ENCODE measurements around the gene USP32.

The USP32 gene

DNA sequence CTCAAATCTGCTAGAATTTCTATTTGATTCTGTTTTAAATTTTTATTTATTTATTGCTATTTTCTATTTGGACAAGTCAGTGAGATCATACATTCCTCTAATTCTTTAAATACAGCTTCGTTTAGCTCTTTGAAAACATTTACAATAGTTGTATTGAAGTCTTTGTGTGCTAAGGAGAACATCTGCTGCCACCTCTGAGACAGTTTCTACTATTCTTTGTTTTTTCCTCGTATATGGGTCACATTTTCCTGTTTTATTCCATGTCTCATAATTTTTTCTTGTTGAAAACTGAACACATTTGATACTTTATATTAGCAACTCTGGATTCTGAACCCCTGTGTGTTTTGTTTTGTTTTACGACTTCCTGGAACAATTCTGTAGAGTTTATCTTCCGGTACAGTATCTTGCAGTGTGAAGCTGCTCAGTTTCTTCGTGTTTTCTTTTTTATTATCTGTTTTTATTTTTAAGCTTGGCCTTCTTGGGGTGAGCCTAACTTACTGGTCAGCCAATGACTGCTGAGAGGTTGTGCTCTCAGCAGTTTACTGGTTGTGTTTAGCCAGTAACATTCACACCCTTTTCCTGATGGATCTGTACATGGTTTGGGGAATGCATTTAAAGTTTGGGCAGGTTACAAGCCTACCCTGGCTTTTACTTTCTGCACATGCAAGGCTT is 143.2 kb downstream of the USP32 start:
- Histone ChIP-seq H3F3A (ENCODE audit: insufficient read depth, low read length) (no peaks in the 10 kb centered on the region), H3K27me3 (ENCODE audit: insufficient read depth, low read length) (no peaks in the 10 kb centered on the region), H3K27ac (ENCODE audit: low read depth, low read length, poor library complexity, severe bottlenecking) (no peak overlapping the region), H3K36me3 (ENCODE audit: insufficient read depth, low read length) (peaks cover 8% of the 10 kb centered on the region), H3K9me3 (ENCODE audit: low read length) (peaks cover 5% of the 10 kb centered on the region; the same call in 1 of the 2 replicates), H3K4me2 (ENCODE audit: low read length) (no peak overlapping the region), H3K4me3 (ENCODE audit: low read depth, low read length, poor library complexity, severe bottlenecking) (no peak overlapping the region), H3K9ac (ENCODE audit: low read length) (no peak overlapping the region), H3K4me1 (ENCODE audit: insufficient read depth, low read length, severe bottlenecking) (no peaks in the 10 kb centered on the region), H3K79me2 (ENCODE audit: insufficient read depth, low read length) (no peaks in the 10 kb centered on the region), H3K9me2 (ENCODE audit: low read depth, low read length) (no peaks in the 10 kb centered on the region), H4K20me1 (ENCODE audit: insufficient read depth, low read length) (no peaks in the 10 kb centered on the region), H2AFZ (ENCODE audit: low read length) (no peak overlapping the region)
- TF ChIP-seq EZH2 (IDR thresholded peaks at IDR 0.05; ENCODE audit: borderline replicate concordance, low read length) (no peak), CTCF (IDR thresholded peaks at IDR 0.05; ENCODE audit: low read length) (no peak)

GRCh38 chr17:60247836-60248461 is 144.0 kb downstream of the USP32 start:
- H3K4me3 ChIP-seq (ENCODE audit: low read depth, low read length, poor library complexity, severe bottlenecking): no peak overlapping the region
- peaks cover 8% of the 10 kb centered on the region for H3K36me3 ChIP-seq (ENCODE audit: insufficient read depth, low read length)
- H3K4me2 ChIP-seq (ENCODE audit: low read length): no peak overlapping the region
- H3K9me2 ChIP-seq (ENCODE audit: low read depth, low read length): no peaks in the 10 kb centered on the region
- H2AFZ ChIP-seq (ENCODE audit: low read length): no peak overlapping the region
- no peaks in the 10 kb centered on the region for H3K4me1 ChIP-seq (ENCODE audit: insufficient read depth, low read length, severe bottlenecking)
- H3K9ac ChIP-seq (ENCODE audit: low read length): no peak overlapping the region
- peaks cover 5% of the 10 kb centered on the region; the same call in 1 of the 2 replicates for H3K9me3 ChIP-seq (ENCODE audit: low read length)
- no peaks in the 10 kb centered on the region for H3K27me3 ChIP-seq (ENCODE audit: insufficient read depth, low read length)
- H3F3A ChIP-seq (ENCODE audit: insufficient read depth, low read length): no peaks in the 10 kb centered on the region
- H3K27ac ChIP-seq (ENCODE audit: low read depth, low read length, poor library complexity, severe bottlenecking): no peak overlapping the region
- no peaks in the 10 kb centered on the region for H3K79me2 ChIP-seq (ENCODE audit: insufficient read depth, low read length)
- no peaks in the 10 kb centered on the region for H4K20me1 ChIP-seq (ENCODE audit: insufficient read depth, low read length)
- no peak for TF ChIP-seq EZH2 (IDR thresholded peaks at IDR 0.05; ENCODE audit: borderline replicate concordance, low read length)
- TF ChIP-seq CTCF (IDR thresholded peaks at IDR 0.05; ENCODE audit: low read length): no peak

DNA sequence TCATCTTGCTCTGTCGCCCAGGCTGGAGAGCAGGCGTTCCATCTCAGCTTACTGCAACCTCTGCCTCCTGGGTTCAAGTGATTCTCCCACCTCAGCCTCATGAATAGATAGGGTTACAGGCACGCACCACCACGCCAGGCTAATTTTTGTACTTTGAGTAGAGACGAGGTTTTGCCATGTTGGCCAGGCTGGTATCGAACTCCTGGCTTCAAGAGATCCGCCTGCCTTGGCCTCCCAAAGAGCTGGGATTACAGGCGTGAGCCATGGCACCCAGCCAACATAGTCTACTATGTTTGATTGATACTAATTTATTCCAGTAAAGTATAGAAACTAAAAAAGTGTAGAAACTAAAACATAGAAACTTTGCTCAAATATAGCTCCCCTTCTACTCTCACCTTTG is 147.3 kb downstream of the USP32 start:
- H3K36me3 ChIP-seq (ENCODE audit: insufficient read depth, low read length): peaks cover 5% of the 10 kb centered on the region
- H3K9me2 ChIP-seq (ENCODE audit: low read depth, low read length): no peaks in the 10 kb centered on the region
- H3K27me3 ChIP-seq (ENCODE audit: insufficient read depth, low read length): no peaks in the 10 kb centered on the region
- no peaks in the 10 kb centered on the region for H3F3A ChIP-seq (ENCODE audit: insufficient read depth, low read length)
- no peak overlapping the region for H3K9ac ChIP-seq (ENCODE audit: low read length)
- no peaks in the 10 kb centered on the region for H4K20me1 ChIP-seq (ENCODE audit: insufficient read depth, low read length)
- H3K27ac ChIP-seq (ENCODE audit: low read depth, low read length, poor library complexity, severe bottlenecking): no peak overlapping the region
- H3K4me1 ChIP-seq (ENCODE audit: insufficient read depth, low read length, severe bottlenecking): no peaks in the 10 kb centered on the region
- no peaks in the 10 kb centered on the region for H3K79me2 ChIP-seq (ENCODE audit: insufficient read depth, low read length)
- H2AFZ ChIP-seq (ENCODE audit: low read length): no peak overlapping the region
- peaks cover 5% of the 10 kb centered on the region; the same call in 1 of the 2 replicates for H3K9me3 ChIP-seq (ENCODE audit: low read length)
- H3K4me2 ChIP-seq (ENCODE audit: low read length): no peak overlapping the region
- no peak overlapping the region for H3K4me3 ChIP-seq (ENCODE audit: low read depth, low read length, poor library complexity, severe bottlenecking)
- TF ChIP-seq CTCF (IDR thresholded peaks at IDR 0.05; ENCODE audit: low read length) (no peak), EZH2 (IDR thresholded peaks at IDR 0.05; ENCODE audit: borderline replicate concordance, low read length) (no peak)

Measured in OCI-LY1 (cell line).